ENCODE results near the gene PEAK1.

The PEAK1 gene

GRCh38 chr15:77402740-77403379, 17.0 kb downstream of the PEAK1 start:
- DNase-seq (ENCODE audit: low spot score) = no peak

GRCh38 chr15:77400258-77400657, 19.6 kb downstream of the PEAK1 start:
- DNase-seq (ENCODE audit: low spot score) = no peak

GRCh38 chr15:77398927-77399326, 21.0 kb downstream of the PEAK1 start:
- DNase-seq (ENCODE audit: low spot score) = no peak

- no peak for DNase-seq (ENCODE audit: low spot score)
Observed at GRCh38 chr15:77396692-77397091, 23.2 kb downstream of the PEAK1 start.

GRCh38 chr15:77395013-77395774, 24.7 kb downstream of the PEAK1 start:
- DNase-seq (ENCODE audit: low spot score) = no peak

GRCh38 chr15:77393471-77393840, 26.4 kb downstream of the PEAK1 start:
- no peak for DNase-seq (ENCODE audit: low spot score)

GRCh38 chr15:77392762-77393470, 27.0 kb downstream of the PEAK1 start:
- DNase-seq (ENCODE audit: low spot score) = no peak

- no peak for DNase-seq (ENCODE audit: low spot score)
Observed at GRCh38 chr15:77391372-77391951, 28.4 kb downstream of the PEAK1 start.

- DNase-seq (ENCODE audit: low spot score) = no peak
Observed at GRCh38 chr15:77387365-77388105, 32.4 kb downstream of the PEAK1 start.

GRCh38 chr15:77386626-77387025, 33.3 kb downstream of the PEAK1 start:
- no peak for DNase-seq (ENCODE audit: low spot score)

- DNase-seq (ENCODE audit: low spot score) = no peak
Observed at GRCh38 chr15:77384589-77385359, 35.1 kb downstream of the PEAK1 start.

GRCh38 chr15:77384086-77384485, 35.8 kb downstream of the PEAK1 start:
- DNase-seq (ENCODE audit: low spot score) = no peak

GRCh38 chr15:77380033-77380432, 39.9 kb downstream of the PEAK1 start:
- no peak for DNase-seq (ENCODE audit: low spot score)

- DNase-seq (ENCODE audit: low spot score) = no peak
Observed at GRCh38 chr15:77376770-77377169, 43.1 kb downstream of the PEAK1 start.

- DNase-seq (ENCODE audit: low spot score) = no peak
Observed at GRCh38 chr15:77375133-77375532, 44.8 kb downstream of the PEAK1 start.

- DNase-seq (ENCODE audit: low spot score) = no peak
Observed at GRCh38 chr15:77373441-77373840, 46.5 kb downstream of the PEAK1 start.

GRCh38 chr15:77371850-77372563, 47.9 kb downstream of the PEAK1 start:
- DNase-seq (ENCODE audit: low spot score) = no peak

- DNase-seq (ENCODE audit: low spot score) = no peak
Observed at GRCh38 chr15:77370580-77370979, 49.3 kb downstream of the PEAK1 start.

- no peak for DNase-seq (ENCODE audit: low spot score)
Observed at GRCh38 chr15:77369168-77369567, 50.7 kb downstream of the PEAK1 start.

- no peak for DNase-seq (ENCODE audit: low spot score)
Observed at GRCh38 chr15:77367631-77368030, 52.3 kb downstream of the PEAK1 start.

- no peak for DNase-seq (ENCODE audit: low spot score)
Observed at GRCh38 chr15:77361456-77361855, 58.4 kb downstream of the PEAK1 start.

All from pons (tissue), 1 donor.